HG02571 (cell line): ENCODE measurements around the gene PDZRN3.

Source experiments
- ATAC-seq: cut with Tn5 transposase; IDR thresholded peaks from one replicate; pipeline ENCODE4 v1.9.1; 2021; ENCODE audit warnings: mild to moderate bottlenecking, moderate library complexity; ENCODE audit not compliant: unreplicated experiment

PDZRN3 gene

DNA sequence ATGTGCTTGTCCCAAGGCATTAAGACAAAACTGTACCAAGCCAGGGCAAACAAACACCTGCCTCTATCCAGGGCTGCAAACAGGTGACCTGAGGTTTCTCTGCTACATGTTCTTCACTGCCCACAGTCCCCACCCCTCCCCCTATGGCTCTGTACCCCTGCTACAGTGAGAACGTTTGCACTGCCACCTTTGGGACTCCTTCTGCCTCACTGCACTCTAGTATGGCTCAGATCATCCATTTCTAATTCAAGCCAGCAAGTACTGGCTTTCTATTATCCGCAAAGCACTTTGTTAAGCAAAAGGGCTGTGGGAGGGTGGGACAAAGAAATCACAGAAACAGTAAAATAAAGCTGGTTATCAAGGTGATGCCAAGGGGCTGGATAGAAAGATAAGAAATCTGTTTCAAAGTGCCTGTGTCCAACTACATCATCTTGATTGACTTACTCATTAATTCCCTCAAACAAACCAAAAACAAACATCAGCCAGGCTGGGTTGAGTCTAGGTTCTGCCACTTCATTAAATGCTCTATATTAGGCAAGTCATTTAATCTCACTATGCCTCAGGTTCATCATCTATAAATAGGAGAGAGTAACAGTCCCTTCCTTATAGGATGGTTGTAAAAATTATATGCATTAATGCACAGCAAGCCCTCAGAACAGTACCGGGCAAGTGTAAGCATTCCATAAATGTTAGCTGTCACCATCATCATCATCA lies 95.3 kb downstream of the PDZRN3 start:
- ATAC-seq, result no peak

DNA sequence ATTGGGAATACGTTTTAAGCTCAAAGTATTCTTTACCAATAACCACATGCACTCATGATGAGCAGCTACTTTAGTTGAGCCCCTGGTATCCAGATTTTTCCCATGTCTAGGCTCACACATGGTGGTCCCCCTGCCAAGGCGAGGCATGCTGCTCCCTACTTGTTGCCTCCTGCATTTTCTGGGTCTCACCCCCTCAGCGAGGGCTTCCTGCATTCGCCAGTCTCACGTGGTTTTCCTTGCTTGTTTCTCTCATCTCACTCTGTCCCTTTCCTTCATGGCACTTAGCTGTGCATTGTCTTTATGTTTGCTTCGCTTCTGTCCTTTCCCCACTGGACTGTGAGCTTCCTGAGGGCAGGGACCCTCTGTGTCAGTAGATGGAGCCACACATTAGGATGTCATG lies 99.2 kb downstream of the PDZRN3 start:
- no peak for ATAC-seq

DNA sequence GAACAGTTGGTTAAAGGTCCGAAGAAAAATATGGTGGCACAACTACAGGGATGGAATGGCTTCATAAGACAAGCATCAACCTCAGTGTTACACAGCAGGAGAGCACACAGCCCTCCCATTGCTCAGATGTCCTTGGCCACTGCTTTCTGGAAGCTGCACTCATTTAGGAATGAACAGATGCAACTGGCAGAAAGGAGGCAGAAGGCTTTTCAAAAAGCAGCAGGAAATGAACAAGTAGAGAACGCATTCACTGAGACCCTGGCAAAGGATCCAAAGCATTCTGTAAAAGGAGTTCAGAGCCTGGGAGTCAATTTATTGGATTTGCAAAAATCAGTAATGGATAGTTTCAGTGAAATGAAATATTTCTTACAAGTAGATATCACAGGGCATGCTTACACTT lies 101.1 kb downstream of the PDZRN3 start:
- ATAC-seq, result no peak

DNA sequence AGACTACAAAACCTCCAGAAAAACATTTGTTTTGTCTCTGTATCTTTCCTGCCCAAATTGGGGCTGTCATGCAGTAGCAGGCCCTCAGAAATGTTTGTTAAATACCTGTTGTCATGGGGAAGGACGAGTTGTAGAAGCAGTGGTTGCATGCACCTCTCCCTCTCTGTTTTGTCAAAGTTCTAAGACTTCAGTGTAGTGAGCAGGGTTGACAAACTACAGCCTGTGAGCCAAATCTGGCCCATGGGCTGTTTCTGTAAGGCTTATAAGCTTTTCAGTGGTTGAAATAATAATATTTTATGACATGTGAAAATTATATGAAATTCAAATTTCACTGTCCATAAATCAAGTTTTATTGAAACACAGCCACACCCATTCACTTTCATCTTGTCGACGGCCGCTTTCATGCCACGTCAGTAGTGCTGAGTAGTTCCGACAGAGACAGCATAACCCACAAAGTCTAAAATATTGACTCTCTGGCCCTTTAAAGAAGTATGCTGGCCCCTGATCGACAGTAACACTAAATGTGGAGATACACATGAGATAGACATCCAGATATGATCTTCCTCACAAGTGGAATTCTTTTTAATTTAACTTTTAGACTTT lies 102.9 kb downstream of the PDZRN3 start:
- no peak for ATAC-seq

DNA sequence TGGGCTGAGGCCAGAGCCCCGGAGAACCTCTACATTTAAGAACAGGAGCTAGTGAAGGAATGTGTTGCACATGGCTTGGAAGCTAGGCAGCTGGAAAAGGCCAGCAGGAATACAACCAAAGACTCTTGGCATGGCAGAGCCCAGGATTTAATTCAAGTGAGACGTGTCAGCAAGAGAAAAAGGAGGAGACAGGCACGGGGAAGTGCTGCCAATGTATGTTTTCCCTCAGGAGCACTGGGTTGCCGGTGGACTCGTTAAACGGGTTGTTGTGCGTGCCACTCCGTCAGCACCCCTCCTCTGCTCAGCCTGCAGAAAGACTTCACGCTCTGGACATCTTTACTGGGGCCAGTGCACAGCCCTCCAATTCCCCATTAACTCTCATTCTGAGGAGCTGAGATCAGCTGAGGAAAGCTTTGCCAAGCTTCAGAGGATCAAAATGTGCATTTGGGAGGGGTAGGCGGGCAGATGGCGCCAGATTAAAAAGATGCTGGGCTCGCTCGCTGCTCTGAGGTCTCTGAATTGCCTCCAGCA lies 103.7 kb downstream of the PDZRN3 start:
- ATAC-seq, result no peak

DNA sequence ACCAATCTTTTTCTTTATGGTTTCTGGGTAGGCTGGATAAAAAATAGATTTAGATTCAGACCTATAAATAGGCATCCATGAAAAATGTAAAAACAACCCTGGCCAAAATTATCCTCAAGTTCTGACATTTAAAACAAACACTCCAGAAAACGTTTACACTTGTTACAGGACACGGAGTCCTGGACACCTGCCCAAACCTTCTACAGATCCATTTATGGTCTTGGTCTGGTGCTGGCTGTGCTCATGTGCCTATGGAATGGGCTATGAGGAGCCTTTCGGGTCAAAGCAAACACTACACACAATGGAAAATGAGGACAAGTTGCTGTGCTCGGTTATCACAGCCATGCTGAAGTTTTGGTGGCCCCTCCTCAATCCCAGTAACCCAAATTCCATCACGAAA lies 108.1 kb downstream of the PDZRN3 start:
- no peak for ATAC-seq

DNA sequence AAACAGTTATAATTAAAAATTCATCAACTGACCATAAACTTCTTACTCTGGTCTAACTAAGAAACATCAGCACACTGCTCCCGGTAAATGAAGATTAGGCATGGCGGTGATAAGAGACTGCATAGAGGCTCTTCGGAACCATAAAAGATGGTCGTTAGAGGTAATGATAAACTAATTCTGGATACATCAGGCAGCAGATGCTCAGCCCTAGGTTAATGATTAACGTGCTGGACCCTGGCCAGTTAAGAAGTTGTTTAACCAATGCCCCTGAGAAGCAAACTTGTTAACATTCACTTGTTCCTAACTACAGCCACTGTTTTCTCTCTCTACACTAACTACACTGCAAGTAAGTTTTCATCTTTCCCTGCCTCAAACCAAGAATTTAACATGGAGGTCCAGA lies 111.5 kb downstream of the PDZRN3 start:
- ATAC-seq, result no peak

DNA sequence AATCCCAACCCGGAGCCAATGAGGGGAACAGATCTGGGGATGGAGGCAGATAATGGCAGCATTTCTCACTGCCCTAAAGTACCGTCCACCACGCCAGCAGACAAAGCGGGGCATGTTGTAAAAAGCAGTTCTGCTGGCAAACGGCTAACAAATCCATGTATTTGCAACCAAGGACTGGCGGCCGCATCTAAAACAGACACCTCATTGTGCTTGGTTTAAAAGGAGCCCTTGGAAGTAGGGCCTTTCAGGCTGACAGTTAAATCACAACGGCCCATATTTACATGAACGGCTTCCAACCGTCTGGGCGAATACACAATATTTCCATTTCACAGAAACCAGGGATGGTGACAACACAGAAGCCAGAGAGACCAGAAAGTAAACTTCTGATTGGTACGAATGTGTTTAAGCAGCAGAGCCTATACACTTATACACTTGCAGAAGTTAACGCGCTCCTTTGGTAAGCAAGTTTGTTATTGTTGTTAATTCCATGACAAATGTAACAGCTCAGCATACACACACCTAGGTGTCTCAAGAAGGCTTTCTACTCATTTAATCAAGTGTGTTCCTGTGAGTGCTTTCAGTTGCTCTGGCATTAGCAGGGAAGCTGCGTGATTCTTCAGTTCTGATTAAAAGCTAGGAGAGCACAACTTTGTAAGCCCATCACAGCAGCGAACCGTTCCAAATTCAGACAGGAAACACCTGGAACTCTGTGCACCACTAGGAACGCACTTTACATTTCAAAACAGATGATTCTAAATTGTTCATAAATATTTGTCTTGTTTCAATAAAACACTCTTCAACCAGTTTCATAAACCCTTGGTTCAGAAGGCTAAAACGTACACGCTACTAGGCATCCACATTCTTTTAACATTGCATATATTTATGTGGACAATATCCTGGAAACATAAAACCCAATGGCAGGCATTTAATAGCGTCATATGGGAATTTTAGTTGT lies 112.9 kb downstream of the PDZRN3 start:
- ATAC-seq, result no peak

DNA sequence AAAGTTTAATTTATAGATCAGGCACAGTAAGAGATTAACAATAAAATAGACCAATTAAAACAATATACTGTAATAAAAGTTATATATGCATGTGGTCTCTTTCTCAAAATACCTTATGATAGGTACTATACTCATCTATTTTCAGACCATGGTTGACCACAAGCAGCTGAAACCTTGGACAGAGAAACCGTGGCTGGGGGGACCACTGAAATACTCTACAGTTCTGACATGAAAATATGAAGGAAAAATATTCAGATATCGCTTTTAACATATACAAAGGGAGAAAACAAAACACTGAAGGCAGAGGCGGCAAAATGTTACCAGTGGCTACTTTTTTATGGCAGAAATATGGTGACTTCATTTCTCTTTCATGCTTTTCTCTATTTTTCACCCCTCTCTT lies 114.0 kb downstream of the PDZRN3 start:
- ATAC-seq, result no peak

DNA sequence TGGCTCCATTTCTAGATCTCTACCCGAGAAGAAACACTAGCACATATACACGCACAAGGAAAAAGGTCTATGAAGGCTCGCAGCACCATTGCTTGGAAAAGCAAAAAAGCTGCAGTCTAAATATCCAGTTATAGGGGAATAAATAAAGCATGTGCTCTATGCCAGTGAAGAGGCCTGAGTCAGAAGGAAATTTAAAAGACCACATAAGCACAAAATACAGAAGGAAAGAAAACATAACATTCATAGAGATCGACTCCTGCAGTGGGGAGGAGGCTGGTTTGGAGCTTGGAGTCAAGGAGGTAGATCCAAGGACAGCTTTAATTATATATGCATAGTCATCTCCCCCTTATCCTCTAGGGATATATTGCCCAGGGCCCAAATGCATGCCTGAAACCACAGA lies 114.4 kb downstream of the PDZRN3 start:
- ATAC-seq, result no peak

DNA sequence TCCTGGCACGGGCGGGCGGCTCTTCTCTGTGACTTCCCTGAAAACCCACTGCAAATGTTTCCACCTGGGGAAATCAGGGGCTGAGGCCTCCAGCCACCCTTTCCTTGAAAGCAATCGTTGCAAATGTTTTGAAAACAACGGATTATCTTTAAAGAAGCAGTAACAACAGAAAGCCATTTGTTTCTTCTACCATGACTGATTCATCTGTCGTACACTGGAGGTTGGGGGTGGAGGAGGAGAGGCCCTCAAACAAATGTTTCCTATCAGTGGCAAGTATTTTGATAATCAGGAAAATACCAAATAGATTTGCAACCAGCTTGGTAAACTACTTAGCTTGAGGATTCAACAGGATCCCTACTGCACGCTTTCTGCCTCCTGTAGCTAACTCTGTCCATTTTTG lies 114.9 kb downstream of the PDZRN3 start:
- ATAC-seq, result no peak

DNA sequence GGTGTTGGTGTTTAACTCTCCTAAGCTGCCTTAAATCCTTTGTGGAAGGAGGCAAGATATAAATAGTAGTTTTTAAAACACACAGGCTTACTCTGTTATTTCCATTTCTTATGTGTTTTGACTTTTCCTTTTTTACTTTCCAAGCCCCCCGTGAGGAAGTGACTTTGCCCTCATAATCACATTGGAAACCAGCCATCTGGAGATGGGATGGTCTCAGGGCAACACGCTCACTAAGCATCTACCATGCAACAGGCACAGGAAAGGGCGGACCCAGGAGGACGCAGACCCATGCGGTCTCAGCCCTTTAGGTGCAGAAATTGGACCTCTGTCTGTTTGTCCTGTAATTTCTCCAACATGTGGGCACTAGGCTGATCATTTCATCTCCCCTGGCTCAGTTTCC lies 115.7 kb downstream of the PDZRN3 start:
- ATAC-seq, result no peak

DNA sequence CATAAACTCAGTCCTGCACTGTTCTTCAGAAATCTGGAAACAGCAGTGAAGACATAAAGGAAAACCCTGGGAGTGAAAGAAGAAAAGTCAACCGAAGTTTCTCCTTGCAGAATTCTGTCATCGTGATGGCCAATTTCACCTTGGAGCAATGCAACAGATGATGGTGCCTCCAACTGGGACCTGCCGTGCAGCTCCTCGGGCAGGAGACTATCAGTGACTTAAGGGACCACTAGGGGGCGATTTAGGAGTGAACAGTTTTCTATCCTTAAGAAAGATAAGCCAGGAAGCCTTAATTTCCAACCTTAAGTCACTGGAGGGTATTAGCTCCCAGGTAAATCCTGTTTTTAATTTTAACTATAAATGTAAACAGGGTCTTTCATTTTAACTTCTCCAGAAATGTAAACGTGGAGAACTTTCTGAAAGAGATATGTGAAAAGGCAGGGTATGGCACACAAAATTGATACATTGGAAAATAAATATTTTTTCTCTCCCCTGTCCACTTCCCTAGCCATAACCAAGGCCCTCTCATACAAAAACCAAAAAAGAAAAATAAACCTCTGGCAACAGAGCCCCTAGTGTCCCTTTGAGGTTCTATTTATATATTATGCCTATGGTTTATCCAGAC lies 116.3 kb downstream of the PDZRN3 start:
- peak; percentile 58 for ATAC-seq

DNA sequence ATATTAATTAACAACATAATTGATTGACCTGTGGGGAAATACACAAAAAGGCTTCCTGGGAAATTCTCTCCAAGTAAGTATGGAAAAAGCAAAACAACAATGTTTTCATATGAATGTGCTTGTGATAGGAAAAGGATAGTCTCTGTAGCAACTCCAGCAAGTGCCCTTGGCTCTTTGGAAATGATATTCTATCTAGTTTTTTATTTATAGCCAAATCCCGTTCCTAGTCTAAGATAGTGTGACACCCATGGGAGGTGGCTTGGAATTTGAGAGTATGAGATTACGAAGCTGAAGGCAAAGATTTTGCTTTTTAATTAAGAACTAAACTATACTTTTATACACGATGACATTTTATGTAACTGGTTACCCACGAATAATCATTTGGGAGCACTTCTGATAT lies 119.9 kb downstream of the PDZRN3 start:
- no peak for ATAC-seq

DNA sequence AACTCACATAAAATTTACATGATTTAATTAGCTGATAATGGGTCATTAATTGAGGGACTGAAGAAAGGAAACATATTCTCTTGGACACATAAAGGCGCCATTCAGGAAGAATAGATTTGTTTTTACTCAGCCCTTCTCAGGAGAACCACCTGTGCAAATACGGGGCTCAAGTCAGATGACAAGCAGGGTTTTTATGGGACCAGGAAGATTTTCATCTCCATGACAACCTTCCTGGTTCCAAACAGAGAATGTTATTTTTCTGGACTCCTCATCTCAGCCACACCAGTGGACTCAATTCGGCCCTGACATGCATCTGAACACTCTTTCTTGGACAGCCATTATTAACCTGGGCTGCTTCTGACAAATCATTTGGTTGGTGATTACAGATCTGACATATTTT lies 120.5 kb downstream of the PDZRN3 start:
- no peak for ATAC-seq

DNA sequence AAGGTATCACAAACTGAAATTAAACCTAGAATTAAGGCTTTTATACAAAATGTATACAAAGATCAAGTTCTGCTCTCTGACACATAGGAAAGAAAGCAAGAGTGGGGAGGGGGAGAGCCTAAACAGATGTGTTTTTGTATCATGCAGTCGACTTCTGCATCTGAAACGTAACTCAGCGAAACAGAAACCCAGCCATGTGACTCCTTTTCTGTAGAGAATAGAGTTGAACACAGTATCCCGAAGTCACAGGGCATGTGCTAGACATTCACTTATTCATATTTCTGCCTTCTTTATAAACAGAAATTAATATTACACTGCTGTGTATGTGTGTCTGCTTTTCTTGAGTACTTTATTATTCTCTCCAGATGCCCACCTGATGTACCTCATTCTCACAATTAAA lies 121.0 kb downstream of the PDZRN3 start:
- peak; percentile 51 for ATAC-seq

DNA sequence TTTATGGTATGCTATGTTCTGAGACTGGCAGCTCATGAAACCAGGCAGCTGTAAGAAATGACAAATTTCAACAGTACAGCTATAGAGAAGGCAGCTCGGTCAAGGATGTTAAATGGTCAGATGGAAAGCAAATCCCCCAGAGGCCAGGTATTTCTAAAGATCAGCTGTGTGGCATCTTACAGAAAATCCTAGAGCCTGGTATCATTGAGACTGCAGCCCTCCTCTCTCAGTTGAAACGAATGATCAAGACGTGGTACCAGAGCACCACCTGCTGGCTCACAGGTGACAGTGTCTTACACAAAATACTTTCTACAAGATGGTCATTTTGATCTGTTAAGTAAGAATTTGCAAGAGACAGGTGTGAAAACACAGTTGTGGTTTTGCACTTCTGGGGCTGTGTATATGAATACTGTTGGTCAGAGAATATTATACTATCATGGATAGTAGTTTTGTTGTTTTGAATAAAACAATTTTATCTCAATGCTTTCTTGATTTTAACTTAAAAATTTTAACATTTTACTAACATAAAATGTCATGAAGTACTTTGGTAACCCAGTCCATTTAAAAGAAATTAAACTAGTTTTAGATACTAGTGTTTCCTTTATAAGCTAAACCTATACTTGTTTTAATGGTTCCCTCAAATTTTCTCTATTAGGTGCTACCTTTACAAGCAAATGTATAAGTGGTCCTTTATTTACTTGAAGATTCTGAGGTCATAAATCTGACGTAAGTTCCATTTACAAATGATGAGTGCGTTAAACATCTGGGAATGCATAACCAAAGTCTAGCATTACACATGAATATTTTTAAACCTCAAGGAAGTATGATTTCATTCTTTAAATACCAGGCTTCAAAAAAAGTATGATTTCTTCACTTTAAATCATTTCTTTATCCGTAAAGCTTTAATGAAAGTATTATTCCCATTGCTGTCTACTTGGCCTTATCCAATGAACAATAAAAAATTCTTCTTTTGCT lies 121.8 kb downstream of the PDZRN3 start:
- peak; percentile 66 for ATAC-seq

DNA sequence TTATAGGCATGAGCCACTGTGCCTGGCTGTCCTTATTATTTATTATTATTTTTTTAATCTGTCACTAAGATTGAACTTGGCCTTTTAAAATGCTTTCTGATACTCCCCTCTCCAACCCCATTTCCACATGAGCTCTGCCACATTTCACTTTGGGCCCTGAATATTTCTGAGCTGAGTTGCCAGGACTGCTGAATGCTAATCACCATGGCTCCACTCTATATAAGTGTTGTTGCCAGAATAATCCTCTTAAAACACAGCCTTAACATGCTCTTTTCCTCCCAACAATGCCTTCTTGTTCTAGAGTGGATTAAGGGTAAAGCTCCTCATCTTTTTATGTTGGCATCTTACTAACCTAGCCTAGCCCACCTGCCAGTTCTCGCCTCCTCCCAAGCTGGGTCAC lies 124.4 kb downstream of the PDZRN3 start:
- no peak for ATAC-seq

DNA sequence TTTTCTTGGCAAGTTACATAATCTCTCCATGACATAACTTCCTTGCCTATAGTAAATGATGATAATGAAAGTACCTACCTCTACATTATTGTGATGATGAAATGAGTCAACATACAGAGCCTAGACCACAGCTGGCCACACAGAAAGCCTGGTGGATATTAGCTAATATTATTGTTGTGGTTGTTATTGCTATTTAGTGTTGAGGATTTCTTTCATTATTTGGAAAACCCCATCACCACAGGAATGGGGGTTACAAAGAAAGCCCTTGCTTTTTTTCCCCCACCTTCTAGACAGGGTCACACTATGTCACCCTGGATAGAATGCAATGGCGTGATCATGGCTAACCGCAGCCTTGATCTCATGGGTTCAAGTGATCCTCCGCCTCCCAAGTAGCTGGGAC lies 125.0 kb downstream of the PDZRN3 start:
- peak; percentile 42 for ATAC-seq
